ENCODE results near the gene LANCL2. TPM values are rescaled to one million over a fixed set of nuclear protein-coding genes. Genes with fewer than 3 reads are reported as not detected.
"Not testable (repeated sequence)": the region's sequence is repeated elsewhere in the genome, so short reads cannot be mapped to it uniquely, and the experiment has no call there.

Gene LANCL2
- total RNA-seq, 3 donors from 2014 or later (not counting 1 experiment from before 2014, with no cell fraction given), result 7.2 to 9.4 (median 8.3) TPM

- H3K27me3 Mint-ChIP-seq (ENCODE audit: low read depth in 2 of 2), result no peaks in the 10 kb centered on the region
- intact Hi-C loops (cut with micrococcal nuclease), result loop anchor here (1.0 to 2.0 kb wide), 3 partner anchors 106 to 640 kb away; no protein-coding TSS in a partner anchor
- no peaks in the 10 kb centered on the region for H3K36me3 Mint-ChIP-seq
- Histone ChIP-seq H3K27me3 (ENCODE audit: control insufficient read depth, insufficient read depth, low read length) (no peaks in the 10 kb centered on the region), H3K9me3 (ENCODE audit: control insufficient read depth, insufficient read depth, low read length) (no peaks in the 10 kb centered on the region), H3K4me1 (ENCODE audit: control insufficient read depth, insufficient read depth, low read length) (no peaks in the 10 kb centered on the region), H3K4me3 (ENCODE audit: low read length) (no peak overlapping the region), H3K36me3 (ENCODE audit: control insufficient read depth, insufficient read depth, low read length) (peaks cover 3% of the 10 kb centered on the region), H3K27ac (ENCODE audit: low read length) (no peak overlapping the region)
- H3K4me3 Mint-ChIP-seq, result no peak overlapping the region
- DNase-seq, result peak; percentile 70 to 90
- no peak overlapping the region for H3K27ac Mint-ChIP-seq
- no peaks in the 10 kb centered on the region for H3K9me3 Mint-ChIP-seq
- TF ChIP-seq, protein P1, sequence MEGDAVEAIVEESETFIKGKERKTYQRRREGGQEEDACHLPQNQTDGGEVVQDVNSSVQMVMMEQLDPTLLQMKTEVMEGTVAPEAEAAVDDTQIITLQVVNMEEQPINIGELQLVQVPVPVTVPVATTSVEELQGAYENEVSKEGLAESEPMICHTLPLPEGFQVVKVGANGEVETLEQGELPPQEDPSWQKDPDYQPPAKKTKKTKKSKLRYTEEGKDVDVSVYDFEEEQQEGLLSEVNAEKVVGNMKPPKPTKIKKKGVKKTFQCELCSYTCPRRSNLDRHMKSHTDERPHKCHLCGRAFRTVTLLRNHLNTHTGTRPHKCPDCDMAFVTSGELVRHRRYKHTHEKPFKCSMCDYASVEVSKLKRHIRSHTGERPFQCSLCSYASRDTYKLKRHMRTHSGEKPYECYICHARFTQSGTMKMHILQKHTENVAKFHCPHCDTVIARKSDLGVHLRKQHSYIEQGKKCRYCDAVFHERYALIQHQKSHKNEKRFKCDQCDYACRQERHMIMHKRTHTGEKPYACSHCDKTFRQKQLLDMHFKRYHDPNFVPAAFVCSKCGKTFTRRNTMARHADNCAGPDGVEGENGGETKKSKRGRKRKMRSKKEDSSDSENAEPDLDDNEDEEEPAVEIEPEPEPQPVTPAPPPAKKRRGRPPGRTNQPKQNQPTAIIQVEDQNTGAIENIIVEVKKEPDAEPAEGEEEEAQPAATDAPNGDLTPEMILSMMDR (IDR thresholded peaks at IDR 0.05), result peak; percentile 92
- H3K4me1 Mint-ChIP-seq, result peaks cover 0 to 4% of the 10 kb centered on the region in 2 donors
- 56% methylated on average over 5 of the region's 6 CpGs for WGBS (ENCODE audit: insufficient coverage)
- ATAC-seq, result peak; percentile 94 to 100 (median 99)
Measured at GRCh38 chr7:55415173-55415778, 50.1 kb downstream of the LANCL2 start.

GRCh38 chr7:55417456-55417855 is 52.3 kb downstream of the LANCL2 start:
- H3K4me3 Mint-ChIP-seq; H3K27ac Mint-ChIP-seq; H3K4me3 ChIP-seq (ENCODE audit: low read length); H3K4me1 ChIP-seq (ENCODE audit: control insufficient read depth, insufficient read depth, low read length); H3K9me3 ChIP-seq (ENCODE audit: control insufficient read depth, insufficient read depth, low read length); H3K27ac ChIP-seq (ENCODE audit: low read length); ATAC-seq; H3K27me3 ChIP-seq (ENCODE audit: control insufficient read depth, insufficient read depth, low read length); H3K4me1 Mint-ChIP-seq; intact Hi-C loops (cut with micrococcal nuclease); DNase-seq; H3K9me3 Mint-ChIP-seq; H3K36me3 ChIP-seq (ENCODE audit: control insufficient read depth, insufficient read depth, low read length); H3K36me3 Mint-ChIP-seq; H3K27me3 Mint-ChIP-seq (ENCODE audit: low read depth in 2 of 2): not testable (repeated sequence)
- 97% methylated on average over 3 of the region's 4 CpGs for WGBS (ENCODE audit: insufficient coverage)

- no peaks in the 10 kb centered on the region for H3K4me1 ChIP-seq (ENCODE audit: control insufficient read depth, insufficient read depth, low read length)
- no peaks in the 10 kb centered on the region for H3K9me3 ChIP-seq (ENCODE audit: control insufficient read depth, insufficient read depth, low read length)
- H3K4me3 ChIP-seq (ENCODE audit: low read length), result no peak overlapping the region
- ATAC-seq (no peak), DNase-seq (no peak)
- 60% methylated on average over 2 of the region's 3 CpGs for WGBS (ENCODE audit: insufficient coverage)
- H3K27ac ChIP-seq (ENCODE audit: low read length), result no peak overlapping the region
- no peaks in the 10 kb centered on the region for H3K27me3 ChIP-seq (ENCODE audit: control insufficient read depth, insufficient read depth, low read length)
- no peak overlapping the region for H3K4me3 Mint-ChIP-seq
- H3K36me3 Mint-ChIP-seq, result peaks cover under 1% of the 10 kb centered on the region
- no peaks in the 10 kb centered on the region for H3K27me3 Mint-ChIP-seq (ENCODE audit: low read depth in 2 of 2)
- peaks cover 0 to 5% of the 10 kb centered on the region in 2 donors for H3K4me1 Mint-ChIP-seq
- peak overlapping the region in 1 of 2 donors; percentile 6 for H3K27ac Mint-ChIP-seq
- intact Hi-C loops (cut with micrococcal nuclease), result no loop called here
- no peaks in the 10 kb centered on the region for H3K9me3 Mint-ChIP-seq
- TF ChIP-seq, protein P1 (IDR thresholded peaks at IDR 0.05), result no peak
- H3K36me3 ChIP-seq (ENCODE audit: control insufficient read depth, insufficient read depth, low read length), result no peaks in the 10 kb centered on the region
Measured at GRCh38 chr7:55420530-55420929, 55.4 kb downstream of the LANCL2 start.

DNA sequence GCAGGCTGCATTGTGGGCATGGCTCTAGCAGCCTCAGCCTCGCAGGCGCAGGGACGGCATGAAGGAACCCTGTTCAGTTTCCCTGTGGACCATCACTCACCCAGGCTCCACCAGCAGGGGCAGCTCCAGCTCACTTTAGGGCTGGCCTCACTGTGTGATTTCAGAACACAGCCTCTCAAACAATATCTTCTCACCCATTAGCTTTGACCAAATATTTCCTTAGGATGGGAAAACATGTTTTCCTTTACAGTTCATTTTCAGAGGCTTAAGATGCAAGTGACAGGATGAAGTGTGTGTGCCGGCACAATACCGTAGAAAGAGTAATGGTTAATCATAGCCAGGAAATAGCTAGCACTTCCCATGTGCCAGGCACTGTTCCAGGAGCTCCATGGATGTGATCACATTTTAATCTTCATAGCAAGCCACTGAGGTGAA is 58.2 kb downstream of the LANCL2 start:
- Histone ChIP-seq H3K36me3 (ENCODE audit: control insufficient read depth, insufficient read depth, low read length) (peaks cover 3% of the 10 kb centered on the region), H3K9me3 (ENCODE audit: control insufficient read depth, insufficient read depth, low read length) (no peaks in the 10 kb centered on the region), H3K27ac (ENCODE audit: low read length) (no peak overlapping the region), H3K4me1 (ENCODE audit: control insufficient read depth, insufficient read depth, low read length) (no peaks in the 10 kb centered on the region), H3K4me3 (ENCODE audit: low read length) (no peak overlapping the region), H3K27me3 (ENCODE audit: control insufficient read depth, insufficient read depth, low read length) (no peaks in the 10 kb centered on the region)
- TF ChIP-seq, protein P1 (IDR thresholded peaks at IDR 0.05), result no peak
- intact Hi-C loops (cut with micrococcal nuclease), result no loop called here
- H3K27me3 Mint-ChIP-seq (ENCODE audit: low read depth in 2 of 2), result no peaks in the 10 kb centered on the region
- H3K4me1 Mint-ChIP-seq, result peaks cover 0 to 5% of the 10 kb centered on the region in 2 donors
- no peaks in the 10 kb centered on the region for H3K9me3 Mint-ChIP-seq
- 86% methylated on average over 5 of the region's 5 CpGs for WGBS (ENCODE audit: insufficient coverage)
- no peak overlapping the region for H3K27ac Mint-ChIP-seq
- ATAC-seq (no peak), DNase-seq (no peak)
- no peak overlapping the region for H3K4me3 Mint-ChIP-seq
- peaks cover 10% of the 10 kb centered on the region for H3K36me3 Mint-ChIP-seq

Measured in natural killer cell (primary cell).